Ascending aorta (tissue), 2 donors: ENCODE results near the gene SDHC. TPM values are rescaled to one million over a fixed set of nuclear protein-coding genes. Genes with fewer than 3 reads are reported as not detected.
A peak's percentile ranks its signal among the peaks of the same experiment; 100 is the strongest.

Experiments
- DNase-seq, 2 donors: peaks; one replicate each; pipeline ENCODE4 v3.0.0-alpha.2; 2019; ENCODE audit warnings: low spot score in 2 of 2
- H3K27ac ChIP-seq, 2 donors: fragments of 200-600 bp; sonication (generic); one replicate each; pipeline ENCODE4 v1.5.1; 2016 to 2017; ENCODE audit warnings: mild to moderate bottlenecking in 1 of 2
- H3K27me3 ChIP-seq: fragments of 200-600 bp; sonication (generic); one replicate; pipeline ENCODE4 v1.5.1; 2017
- H3K36me3 ChIP-seq, 2 donors: fragments of 200-600 bp; sonication (generic); one replicate each; pipeline ENCODE4 v1.5.1; 2016
- H3K4me1 ChIP-seq, 2 donors: fragments of 200-600 bp; sonication (generic); one replicate each; pipeline ENCODE4 v1.5.1; 2016 to 2017; ENCODE audit warnings: mild to moderate bottlenecking in 1 of 2
- H3K4me3 ChIP-seq, 2 donors: fragments of 200-600 bp; sonication (generic); one replicate each; pipeline ENCODE4 v1.5.1; 2016 to 2017; ENCODE audit warnings: mild to moderate bottlenecking in 1 of 2
- H3K9me3 ChIP-seq, 2 donors: fragments of 200-600 bp; sonication (generic); one replicate each; pipeline ENCODE4 v1.5.1; 2016
- CTCF ChIP-seq, 3 experiments: fragments of 200-600 bp in 2 of 3; fragments of 450-650 bp in 1 of 3; sonication (generic) in 2 of 3; IDR thresholded peaks; one replicate each; pipeline ENCODE4 v1.5.1; 2016 to 2019; ENCODE audit warnings: antibody characterized with exemption in 3 of 3, mild to moderate bottlenecking in 1 of 3, moderate library complexity in 1 of 3
- intact Hi-C: fragments of 100-400 bp; cut with DNase I; formaldehyde crosslinking; loops from one replicate; pipeline ENCODE4 v1.15.1; 2023
- total RNA-seq: library from RNA; depleted of rRNA; stranded (reverse); fragments of >200 nt; gene quantifications from one replicate; pipeline ENCODE4 v1.1.0, GENCODE V29; 2016

Gene SDHC
- total RNA-seq, 1 donor from 2014 or later = 23.2 TPM

- no peak for TF ChIP-seq CTCF (IDR thresholded peaks at IDR 0.05)
- intact Hi-C loops = no loop called here
- Histone ChIP-seq H3K9me3 (no peaks in the 10 kb centered on the region), H3K4me1 (peaks cover 0 to 9% of the 10 kb centered on the region in 2 donors), H3K27me3 (no peaks in the 10 kb centered on the region), H3K36me3 (no peaks in the 10 kb centered on the region), H3K4me3 (peak overlapping the region; percentile 58 to 83), H3K27ac (peak overlapping the region; percentile 23 to 38)
- DNase-seq = no peak
These were observed 9.0 kb upstream of the SDHC start for GRCh38 chr1:161304927-161305866.

GRCh38 chr1:161305867-161306519, 8.2 kb upstream of the SDHC start:
- no peaks in the 10 kb centered on the region for H3K36me3 ChIP-seq
- peak overlapping the region in 1 of 2 donors; percentile 38 for H3K27ac ChIP-seq
- intact Hi-C loops = no loop called here
- peak in 1 of 3 experiments; percentile 16 for TF ChIP-seq CTCF (IDR thresholded peaks at IDR 0.05)
- DNase-seq = peak; percentile 33 to 86
- peak overlapping the region; percentile 58 to 83 for H3K4me3 ChIP-seq
- H3K27me3 ChIP-seq = no peaks in the 10 kb centered on the region
- no peaks in the 10 kb centered on the region for H3K9me3 ChIP-seq
- peaks cover 0 to 9% of the 10 kb centered on the region in 2 donors for H3K4me1 ChIP-seq

- Histone ChIP-seq H3K36me3 (no peaks in the 10 kb centered on the region), H3K27ac (no peak overlapping the region), H3K4me3 (no peak overlapping the region), H3K9me3 (no peaks in the 10 kb centered on the region), H3K27me3 (no peaks in the 10 kb centered on the region), H3K4me1 (peaks cover 0 to 9% of the 10 kb centered on the region in 2 donors)
- intact Hi-C loops = no loop called here
- TF ChIP-seq CTCF (IDR thresholded peaks at IDR 0.05) = no peak
- DNase-seq = no peak
These were observed 6.9 kb upstream of the SDHC start for GRCh38 chr1:161307230-161307768.

- intact Hi-C loops = no loop called here
- Histone ChIP-seq H3K27ac (no peak overlapping the region), H3K4me3 (no peak overlapping the region), H3K36me3 (no peaks in the 10 kb centered on the region), H3K4me1 (peaks cover 0 to 9% of the 10 kb centered on the region in 2 donors), H3K9me3 (no peaks in the 10 kb centered on the region), H3K27me3 (no peaks in the 10 kb centered on the region)
- no peak for TF ChIP-seq CTCF (IDR thresholded peaks at IDR 0.05)
- DNase-seq = no peak
These were observed 6.1 kb upstream of the SDHC start for GRCh38 chr1:161307892-161308638.

GRCh38 chr1:161309868-161310267, 4.3 kb upstream of the SDHC start, which contains the start of gene MPZ:
Gene MPZ, minus strand, starts transcription at chr1:161309968. Its CDS starts 63 bp downstream, at chr1:161309905.
- no peak for DNase-seq
- peaks cover 0 to 9% of the 10 kb centered on the region in 2 donors for H3K4me1 ChIP-seq
- H3K27me3 ChIP-seq = no peaks in the 10 kb centered on the region
- no peak for TF ChIP-seq CTCF (IDR thresholded peaks at IDR 0.05)
- no peak within 1 kb of the TSS for H3K4me3 ChIP-seq
- intact Hi-C loops = loop anchor here (5.0 to 10.0 kb wide), 3 partner anchors 57 to 455 kb away; partner anchors contain the start of genes ATF6 and CFAP126
- H3K27ac ChIP-seq = no peak within 1 kb of the TSS
- no peaks in the 10 kb centered on the region for H3K36me3 ChIP-seq
- H3K9me3 ChIP-seq = no peaks in the 10 kb centered on the region
